Esophagus muscularis mucosa (tissue), 4 donors: ENCODE results near the gene POLN. TPM values are rescaled to one million over a fixed set of nuclear protein-coding genes. Genes with fewer than 3 reads are reported as not detected.

Experiments
- DNase-seq: peaks from one replicate; pipeline ENCODE4 v3.0.0-alpha.2; 2017; ENCODE audit errors: extremely low spot score
- H3K27ac ChIP-seq, 4 donors: fragments of 200-600 bp; sonication (generic); replicated peaks in 1 of 4; 1 replicate in 3 of 4; 2 replicates in 1 of 4; pipeline ENCODE4 v1.5.1; 2016 to 2019; ENCODE audit warnings: mild to moderate bottlenecking in 1 of 4
- H3K27me3 ChIP-seq, 4 donors: fragments of 200-600 bp; sonication (generic); one replicate each; pipeline versions ENCODE4 v1.5.1 to v1.6.0; 2016 to 2019
- H3K36me3 ChIP-seq, 4 donors: fragments of 200-600 bp; sonication (generic); one replicate each; pipeline ENCODE4 v1.5.1; 2016 to 2019
- H3K4me1 ChIP-seq, 4 donors: fragments of 200-600 bp; sonication (generic); one replicate each; pipeline ENCODE4 v1.5.1; 2016 to 2019
- H3K4me3 ChIP-seq, 4 donors: fragments of 200-600 bp; sonication (generic); 1 replicate in 2 of 4; 2 replicates in 2 of 4; pipeline ENCODE4 v1.5.1; 2016 to 2019; ENCODE audit warnings: mild to moderate bottlenecking in 4 of 4, moderate library complexity in 1 of 4
- H3K9me3 ChIP-seq, 4 donors: fragments of 200-600 bp; sonication (generic); 1 replicate in 3 of 4; 2 replicates in 1 of 4; pipeline ENCODE4 v1.5.1; 2016 to 2019
- CTCF ChIP-seq, 3 experiments: fragments of 200-600 bp in 2 of 3; fragments of 450-650 bp in 1 of 3; sonication (generic) in 2 of 3; IDR thresholded peaks; one replicate each; pipeline ENCODE4 v1.5.1; 2017 to 2019; ENCODE audit warnings: antibody characterized with exemption in 3 of 3, mild to moderate bottlenecking in 2 of 3, moderate library complexity in 1 of 3
- EP300 ChIP-seq: sonication (generic); formaldehyde crosslinking; IDR thresholded peaks from one replicate; pipeline ENCODE4 v1.6.1; 2017; ENCODE audit warnings: antibody characterized with exemption
- POLR2A ChIP-seq: fragments of 450-650 bp; IDR thresholded peaks from one replicate; pipeline ENCODE4 v1.6.1; 2017; ENCODE audit warnings: antibody characterized with exemption, moderate library complexity, mild to moderate bottlenecking, low read depth
- POLR2AphosphoS5 ChIP-seq, 2 donors: sonication (generic); formaldehyde crosslinking; IDR thresholded peaks; one replicate each; pipeline ENCODE4 v1.6.1; 2017; ENCODE audit warnings: antibody characterized with exemption in 2 of 2
- WGBS: methylation state at CpG from one replicate; pipeline ENCODE4 v1.1.5; 2018; 5-methylcytosine and 5-hydroxymethylcytosine counted together
- intact Hi-C: fragments of 100-400 bp; cut with DNase I; formaldehyde crosslinking; loops from one replicate; pipeline ENCODE4 v1.15.1; 2023
- total RNA-seq, 4 donors: library from RNA; depleted of rRNA; stranded (reverse); fragments of >200 nt; gene quantifications; one replicate each; pipeline versions ENCODE4 v1.1.0 to v1.2.1, GENCODE V29; 2016

POLN gene
- total RNA-seq, 4 donors from 2014 or later, result 1.2 to 3.3 (median 2.7) TPM

GRCh38 chr4:2136726-2137125 is 105.2 kb downstream of the POLN start:
- TF ChIP-seq POLR2AphosphoS5 (IDR thresholded peaks at IDR 0.05), result no peak
- TF ChIP-seq CTCF (IDR thresholded peaks at IDR 0.05), result no peak
- no peak for TF ChIP-seq POLR2A
- TF ChIP-seq EP300, result no peak
- no peak for DNase-seq
- no peak overlapping the region for H3K27ac ChIP-seq
- no peaks in the 10 kb centered on the region for H3K36me3 ChIP-seq
- H3K4me1 ChIP-seq, result no peaks in the 10 kb centered on the region
- intact Hi-C loops, result no loop called here
- 84% methylated on average over 5 of the region's 7 CpGs for WGBS
- no peak overlapping the region for H3K4me3 ChIP-seq
- H3K27me3 ChIP-seq, result no peaks in the 10 kb centered on the region
- H3K9me3 ChIP-seq, result peaks cover 3 to 13% (median 9%) of the 10 kb centered on the region in 4 donors

- no peak overlapping the region for H3K27ac ChIP-seq
- WGBS, result 46% methylated on average over 7 of the region's 8 CpGs
Observed at GRCh38 chr4:2135083-2135482, 106.8 kb downstream of the POLN start.

GRCh38 chr4:2132438-2132837 is 109.5 kb downstream of the POLN start:
- intact Hi-C loops, result no loop called here
- Histone ChIP-seq H3K9me3 (peaks cover 6 to 19% (median 13%) of the 10 kb centered on the region in 4 donors), H3K27ac (no peak overlapping the region), H3K36me3 (peaks cover 0 to 3% (median 1%) of the 10 kb centered on the region in 4 donors), H3K4me1 (no peaks in the 10 kb centered on the region), H3K27me3 (no peaks in the 10 kb centered on the region), H3K4me3 (no peak overlapping the region)
- DNase-seq, result no peak
- TF ChIP-seq POLR2A, result no peak
- TF ChIP-seq POLR2AphosphoS5 (IDR thresholded peaks at IDR 0.05), result no peak
- no peak for TF ChIP-seq CTCF (IDR thresholded peaks at IDR 0.05)
- TF ChIP-seq EP300, result no peak

More at GRCh38 chr4:2135083-2135482, 106.8 kb downstream of the POLN start:
- Histone ChIP-seq H3K36me3 (no peaks in the 10 kb centered on the region), H3K4me1 (no peaks in the 10 kb centered on the region), H3K4me3 (no peak overlapping the region), H3K27me3 (no peaks in the 10 kb centered on the region), H3K9me3 (peaks cover 6 to 19% (median 13%) of the 10 kb centered on the region in 4 donors)
- no peak for TF ChIP-seq POLR2A
- no peak for TF ChIP-seq EP300
- no peak for TF ChIP-seq POLR2AphosphoS5 (IDR thresholded peaks at IDR 0.05)
- TF ChIP-seq CTCF (IDR thresholded peaks at IDR 0.05), result no peak
- intact Hi-C loops, result no loop called here
- no peak for DNase-seq

GRCh38 chr4:2127609-2128332 is 114.2 kb downstream of the POLN start:
- Histone ChIP-seq H3K4me1 (no peaks in the 10 kb centered on the region), H3K27me3 (no peaks in the 10 kb centered on the region), H3K9me3 (peaks cover 6 to 16% (median 12%) of the 10 kb centered on the region in 4 donors), H3K4me3 (no peak overlapping the region), H3K36me3 (peaks cover 0 to 7% (median 1%) of the 10 kb centered on the region in 4 donors), H3K27ac (no peak overlapping the region)
- TF ChIP-seq CTCF (IDR thresholded peaks at IDR 0.05), result no peak
- no peak for TF ChIP-seq POLR2AphosphoS5 (IDR thresholded peaks at IDR 0.05)
- no peak for TF ChIP-seq POLR2A
- no peak for TF ChIP-seq EP300
- WGBS, result 84% methylated on average over 17 of the region's 20 CpGs
- intact Hi-C loops, result no loop called here
- DNase-seq, result no peak
